H9 (cell line): ENCODE measurements around the gene PPP1R13B. TPM values are rescaled to one million over a fixed set of nuclear protein-coding genes. Genes with fewer than 3 reads are reported as not detected.

Experiments used
- DNase-seq: peaks from one replicate; pipeline ENCODE4 v3.0.0-alpha.2; 2017
- H2AFZ ChIP-seq: one replicate; pipeline ENCODE4 v1.6.1; 2013; ENCODE audit warnings: mild to moderate bottlenecking, low read length, control low read depth, moderate library complexity
- H2AK5ac ChIP-seq: 2 replicates; pipeline ENCODE4 v1.6.1; 2013; ENCODE audit warnings: low read length, control low read depth, mixed read lengths; ENCODE audit not compliant: insufficient read length
- H2BK120ac ChIP-seq: one replicate; pipeline ENCODE4 v1.6.1; 2013; ENCODE audit warnings: low read depth, mild to moderate bottlenecking, low read length, control low read depth, inconsistent platforms; ENCODE audit not compliant: poor library complexity, severe bottlenecking
- H2BK12ac ChIP-seq: 2 replicates; pipeline ENCODE4 v1.6.1; 2013; ENCODE audit warnings: low read length, control low read depth, mixed read lengths, low read depth; ENCODE audit not compliant: insufficient read length
- H2BK15ac ChIP-seq: 2 replicates; pipeline ENCODE4 v1.6.1; 2013; ENCODE audit warnings: low read depth, low read length, control low read depth
- H2BK20ac ChIP-seq: one replicate; pipeline ENCODE4 v1.6.1; 2013; ENCODE audit warnings: low read depth, mild to moderate bottlenecking, low read length, control low read depth, inconsistent platforms; ENCODE audit not compliant: poor library complexity, severe bottlenecking
- H2BK5ac ChIP-seq: 2 replicates; pipeline ENCODE4 v1.6.1; 2013; ENCODE audit warnings: low read length, control low read depth, mixed read lengths; ENCODE audit not compliant: insufficient read length
- H3K14ac ChIP-seq: 2 replicates; pipeline ENCODE4 v1.6.1; 2013; ENCODE audit warnings: low read length, control low read depth; ENCODE audit not compliant: insufficient read depth
- H3K18ac ChIP-seq: 2 replicates; pipeline ENCODE4 v1.6.1; 2013; ENCODE audit warnings: low read depth, mild to moderate bottlenecking, mixed read lengths, low read length, control low read depth; ENCODE audit not compliant: insufficient read length
- H3K23ac ChIP-seq: 2 replicates; pipeline ENCODE4 v1.6.1; 2013; ENCODE audit warnings: low read length, control low read depth, mixed read lengths, low read depth; ENCODE audit not compliant: insufficient read length
- H3K23me2 ChIP-seq: 2 replicates; pipeline ENCODE4 v1.6.1; 2013; ENCODE audit warnings: low read depth, mild to moderate bottlenecking, mixed read lengths, low read length, control low read depth; ENCODE audit not compliant: insufficient read length, poor library complexity, severe bottlenecking
- H3K27ac ChIP-seq: 2 replicates; pipeline ENCODE4 v1.5.1; 2013; ENCODE audit warnings: low read length, control low read depth, mixed read lengths, low read depth; ENCODE audit not compliant: insufficient read length
- H3K27me3 ChIP-seq: 2 replicates; pipeline ENCODE4 v1.6.1; 2013; ENCODE audit warnings: low read length, control low read depth, inconsistent platforms; ENCODE audit not compliant: insufficient read depth
- H3K4ac ChIP-seq: 2 replicates; pipeline ENCODE4 v1.6.1; 2013; ENCODE audit warnings: low read depth, mild to moderate bottlenecking, control low read depth, inconsistent platforms, low read length, moderate library complexity
- H3K4me1 ChIP-seq: 2 replicates; pipeline ENCODE4 v1.6.1; 2013; ENCODE audit warnings: low read length, control low read depth, inconsistent platforms; ENCODE audit not compliant: insufficient read depth
- H3K4me2 ChIP-seq: 2 replicates; pipeline ENCODE4 v1.6.1; 2013; ENCODE audit warnings: low read length, control low read depth, mixed read lengths; ENCODE audit not compliant: insufficient read length, insufficient read depth
- H3K56ac ChIP-seq: 2 replicates; pipeline ENCODE4 v1.6.1; 2013; ENCODE audit warnings: low read depth, mild to moderate bottlenecking, mixed read lengths, low read length, control low read depth; ENCODE audit not compliant: insufficient read length
- H3K79me1 ChIP-seq: 2 replicates; pipeline ENCODE4 v1.6.1; 2013; ENCODE audit warnings: low read depth, mild to moderate bottlenecking, moderate library complexity, low read length, control low read depth, inconsistent platforms; ENCODE audit not compliant: insufficient read depth, poor library complexity, severe bottlenecking
- H3K79me2 ChIP-seq: 2 replicates; pipeline ENCODE4 v1.6.1; 2013; ENCODE audit warnings: low read length, control low read depth, inconsistent platforms; ENCODE audit not compliant: insufficient read depth
- H3K9ac ChIP-seq: 2 replicates; pipeline ENCODE4 v1.6.1; 2013; ENCODE audit warnings: low read length, control low read depth, mixed read lengths; ENCODE audit not compliant: insufficient read length; ENCODE audit errors: extremely low read depth
- H3K9me3 ChIP-seq: one replicate; pipeline ENCODE4 v1.6.1; 2013; ENCODE audit warnings: low read depth, low read length, inconsistent platforms; ENCODE audit not compliant: control insufficient read depth
- H3T11ph ChIP-seq: one replicate; pipeline ENCODE4 v1.6.1; 2013; ENCODE audit warnings: mild to moderate bottlenecking, low read length, control low read depth, inconsistent platforms
- H4K20me1 ChIP-seq: one replicate; pipeline ENCODE4 v1.6.1; 2013; ENCODE audit not compliant: control insufficient read depth, insufficient read length, insufficient read depth
- H4K5ac ChIP-seq: 2 replicates; pipeline ENCODE4 v1.6.1; 2013; ENCODE audit warnings: low read depth, mild to moderate bottlenecking, mixed read lengths, low read length, control low read depth; ENCODE audit not compliant: insufficient read length
- H4K8ac ChIP-seq: replicated peaks from 2 replicates; pipeline ENCODE4 v1.6.1; 2013; ENCODE audit warnings: low read length, control low read depth, mixed read lengths, low read depth; ENCODE audit not compliant: insufficient read length
- H4K91ac ChIP-seq: 2 replicates; pipeline ENCODE4 v1.6.1; 2013; ENCODE audit warnings: low read depth, mild to moderate bottlenecking, moderate library complexity, mixed read lengths, low read length, control low read depth; ENCODE audit not compliant: insufficient read length
- H3K27ac Mint-ChIP-seq, 3 experiments: 2 replicates in 2 of 3; 3 replicates in 1 of 3; pipeline ENCODE4 v1.8.0; 2020 to 2021; ENCODE audit warnings: mixed read lengths in 3 of 3, mild to moderate bottlenecking in 1 of 3, moderate library complexity in 1 of 3
- H3K27me3 Mint-ChIP-seq: 2 replicates; pipeline ENCODE4 v1.8.0; 2021; ENCODE audit warnings: low read depth, mild to moderate bottlenecking, moderate library complexity, mixed read lengths
- H3K36me3 Mint-ChIP-seq, 3 experiments: 2 replicates in 2 of 3; 3 replicates in 1 of 3; pipeline ENCODE4 v1.8.0; 2020 to 2021; ENCODE audit warnings: low read depth in 3 of 3, mixed read lengths in 3 of 3; ENCODE audit not compliant: insufficient read depth in 1 of 3
- H3K4me1 Mint-ChIP-seq, 2 experiments: 2 replicates each; pipeline ENCODE4 v1.8.0; 2020; ENCODE audit warnings: mixed read lengths in 2 of 2
- H3K4me3 Mint-ChIP-seq, 2 experiments: 2 replicates in 1 of 2; 3 replicates in 1 of 2; pipeline ENCODE4 v1.8.0; 2020 to 2021; ENCODE audit warnings: mild to moderate bottlenecking in 2 of 2, mixed read lengths in 2 of 2, moderate library complexity in 1 of 2
- H3K9me3 Mint-ChIP-seq, 2 experiments: 2 replicates in 1 of 2; 3 replicates in 1 of 2; pipeline ENCODE4 v1.8.0; 2020; ENCODE audit warnings: mild to moderate bottlenecking in 2 of 2, mixed read lengths in 2 of 2, moderate library complexity in 1 of 2
- CTCF ChIP-seq: fragments of 200-600 bp; sonication (generic); conservative IDR thresholded peaks from 3 replicates; pipeline ENCODE4 v1.8.0; 2021; ENCODE audit warnings: antibody characterized with exemption, mild to moderate bottlenecking
- WGBS: extraction: QIAGEN DNeasy Blood & Tissue Kit; methylation state at CpG from one replicate; pipeline ENCODE4 v1.1.7; 2013; ENCODE audit warnings: missing lambda C conversion rate, low lambda C conversion rate, mixed read lengths; ENCODE audit not compliant: insufficient read length; ENCODE audit errors: extremely low coverage; 5-methylcytosine and 5-hydroxymethylcytosine counted together
- total RNA-seq: library from RNA; stranded (reverse); gene quantifications from 2 replicates; pipeline ENCODE4 v1.2.1, GENCODE V29; 2021

Gene PPP1R13B
- total RNA-seq, 1 experiment from 2014 or later = 6.0 TPM

GRCh38 chr14:103788086-103788485, 59.3 kb downstream of the PPP1R13B start:
- H3K9me3 Mint-ChIP-seq = no peaks in the 10 kb centered on the region
- Histone ChIP-seq H3K4me2 (no peak overlapping the region), H4K8ac (no peak overlapping the region), H3K79me1 (no peaks in the 10 kb centered on the region), H3K18ac (no peak overlapping the region), H2AK5ac (no peak overlapping the region), H3K4ac (no peak overlapping the region), H3K4me1 (no peaks in the 10 kb centered on the region), H3T11ph (no peak overlapping the region), H3K23ac (no peak overlapping the region), H2BK12ac (no peak overlapping the region), H3K9me3 (no peaks in the 10 kb centered on the region), H3K23me2 (no peaks in the 10 kb centered on the region), H4K91ac (no peak overlapping the region), H2BK20ac (no peak overlapping the region), H4K5ac (no peak overlapping the region), H2AFZ (no peak overlapping the region), H3K56ac (no peak overlapping the region), H3K79me2 (no peaks in the 10 kb centered on the region), H3K27ac (no peak overlapping the region), H3K14ac (no peak overlapping the region), H3K9ac (no peak overlapping the region), H2BK15ac (no peak overlapping the region), H2BK120ac (no peak overlapping the region), H3K27me3 (no peaks in the 10 kb centered on the region), H2BK5ac (no peak overlapping the region), H4K20me1 (no peaks in the 10 kb centered on the region)
- no CpG with 5 or more reads among the region's 1 CpG for WGBS
- H3K27ac Mint-ChIP-seq = no peak overlapping the region
- no peaks in the 10 kb centered on the region for H3K4me1 Mint-ChIP-seq
- no peak for DNase-seq
- no peaks in the 10 kb centered on the region for H3K27me3 Mint-ChIP-seq
- H3K36me3 Mint-ChIP-seq = no peaks in the 10 kb centered on the region; a peak in 1 of 7 replicates
- H3K4me3 Mint-ChIP-seq = no peak overlapping the region
- TF ChIP-seq CTCF = no peak
